ENCODE measurements around the gene CCNB2. TPM values are rescaled to one million over a fixed set of nuclear protein-coding genes. Genes with fewer than 3 reads are reported as not detected.

Gene CCNB2
- total and polyA plus RNA-seq, 10 of the 15 experiments (the other 5 are each of a cell fraction or from before 2014, with no cell fraction given), result 74.1 to 211 (median 103) TPM

GRCh38 chr15:59094077-59094476, 10.9 kb upstream of the CCNB2 start (continued):
- TF ChIP-seq SKIL (IDR thresholded peaks at IDR 0.05; ENCODE audit: low read depth, poor library complexity, severe bottlenecking), result no peak
- no peak for TF ChIP-seq PML (IDR thresholded peaks at IDR 0.05; ENCODE audit: low read length)
- TF ChIP-seq IRF4 (IDR thresholded peaks at IDR 0.05; ENCODE audit: low read depth, low read length), result no peak
- no peak for TF ChIP-seq MEF2B (IDR thresholded peaks at IDR 0.05; ENCODE audit: partially characterized antibody, poor library complexity, severe bottlenecking)
- TF ChIP-seq SMAD5 (IDR thresholded peaks at IDR 0.05; ENCODE audit: low read depth), result no peak
- no peak for TF ChIP-seq IRF5 (IDR thresholded peaks at IDR 0.05; ENCODE audit: borderline replicate concordance)
- no peak for TF ChIP-seq ZSCAN29 (IDR thresholded peaks at IDR 0.05)

GRCh38 chr15:59096429-59096828, 8.5 kb upstream of the CCNB2 start:
- no peaks in the 10 kb centered on the region for H4K20me1 ChIP-seq (ENCODE audit: control insufficient read depth, insufficient read depth)
- H3K27me3 ChIP-seq (replicated peaks in 1 of 2; ENCODE audit: control insufficient read depth in 2 of 2, insufficient read depth in 2 of 2, low read length in 1 of 2), result no peaks in the 10 kb centered on the region
- BruUV-seq (replicated peaks), result no TSS peak
- SMC1A ChIA-PET (ENCODE audit: uncharacterized antibody, unreplicated experiment), result no interaction called here
- in situ Hi-C loops (cut with MboI) (no loop called here), intact Hi-C loops (cut with micrococcal nuclease; ENCODE audit: unreplicated experiment) (no loop called here)
- H3K4me2 ChIP-seq (ENCODE audit: control insufficient read depth, insufficient read depth), result no peak overlapping the region
- no peak overlapping the region for H3K4me3 ChIP-seq
- H3K36me3 ChIP-seq (ENCODE audit: control insufficient read depth in 2 of 2, insufficient read depth in 2 of 2, low read length in 1 of 2), result peaks cover 1 to 12% of the 10 kb centered on the region in 2 experiments; a peak in 3 of 4 replicates
- no peaks in the 10 kb centered on the region for H3K9me3 ChIP-seq (replicated peaks; ENCODE audit: control insufficient read depth, insufficient read depth, low read length)
- FAIRE-seq (no peak), ATAC-seq (no peak), DNase-seq (ENCODE audit: low read depth, low spot score) (no peak)
- H2AFZ ChIP-seq (ENCODE audit: control insufficient read depth, low read depth, low read length), result no peak overlapping the region
- POLR2A ChIA-PET, result interaction anchor here (0.6 kb wide), 1 partner anchor 403 kb away, joined by 3 read pairs; no protein-coding TSS in a partner anchor
- no peaks in the 10 kb centered on the region for H3K4me1 ChIP-seq (ENCODE audit: control insufficient read depth, insufficient read depth, low read length)
- no peak overlapping the region for H3K27ac ChIP-seq (ENCODE audit: control insufficient read depth, insufficient read depth)
- RAD21 ChIA-PET (ENCODE audit: unreplicated experiment), result no interaction called here
- H3K79me2 ChIP-seq (ENCODE audit: control insufficient read depth, insufficient read depth, low read length), result no peaks in the 10 kb centered on the region
- WGBS (ENCODE audit: insufficient coverage, insufficient replicate concordance, low lambda C conversion rate, missing lambda C conversion rate), result 81% methylated on average over 3 of the region's 3 CpGs
- no peak for TF ChIP-seq MYC (IDR thresholded peaks at IDR 0.05; ENCODE audit: insufficient read depth, insufficient read length, insufficient replicate concordance, low read length, severe bottlenecking)
- no peak for TF ChIP-seq BCL11A (IDR thresholded peaks at IDR 0.05; ENCODE audit: low read depth, low read length)
- CTCF ChIA-PET, result no interaction called here
- no peak overlapping the region for H3K9ac ChIP-seq (ENCODE audit: control insufficient read depth, insufficient read depth, low read length)

All from GM12878 (cell line).